Fibroblast of skin of back (primary cell): ENCODE measurements around the gene DCLK1.
A peak's percentile ranks its signal among the peaks of the same experiment; 100 is the strongest.

ENCODE experiments used
- DNase-seq: peaks from one replicate; pipeline ENCODE4 v3.0.0-alpha.2; 2013

The DCLK1 gene

GRCh38 chr13:35936246-35936978, 194.8 kb downstream of the DCLK1 start:
- DNase-seq = no peak

- no peak for DNase-seq
These were observed 200.2 kb downstream of the DCLK1 start for GRCh38 chr13:35930665-35931631.

GRCh38 chr13:35927567-35928021, 203.6 kb downstream of the DCLK1 start:
- DNase-seq = peak; percentile 50

GRCh38 chr13:35926859-35927530, 204.2 kb downstream of the DCLK1 start:
- DNase-seq = peak; percentile 43

- peak; percentile 25 for DNase-seq
These were observed 205.5 kb downstream of the DCLK1 start for GRCh38 chr13:35925669-35926068.

GRCh38 chr13:35923347-35923746, 207.8 kb downstream of the DCLK1 start:
- DNase-seq = peak; percentile 95

GRCh38 chr13:35920816-35921215, 210.4 kb downstream of the DCLK1 start:
- no peak for DNase-seq

- peak; percentile 81 for DNase-seq
These were observed 213.1 kb downstream of the DCLK1 start for GRCh38 chr13:35917942-35918645.

GRCh38 chr13:35917252-35917941, 213.8 kb downstream of the DCLK1 start:
- DNase-seq = peak; percentile 6

- DNase-seq = no peak
These were observed 215.0 kb downstream of the DCLK1 start for GRCh38 chr13:35916146-35916545.

GRCh38 chr13:35914662-35915061, 216.5 kb downstream of the DCLK1 start:
- DNase-seq = no peak

- DNase-seq = no peak
These were observed 218.3 kb downstream of the DCLK1 start for GRCh38 chr13:35912841-35913240.

- DNase-seq = no peak
These were observed 221.2 kb downstream of the DCLK1 start for GRCh38 chr13:35909837-35910540.

- no peak for DNase-seq
These were observed 222.1 kb downstream of the DCLK1 start for GRCh38 chr13:35909091-35909490.

GRCh38 chr13:35908226-35908625, 223.0 kb downstream of the DCLK1 start:
- no peak for DNase-seq

GRCh38 chr13:35906636-35907035, 224.5 kb downstream of the DCLK1 start:
- DNase-seq = no peak

- no peak for DNase-seq
These were observed 228.1 kb downstream of the DCLK1 start for GRCh38 chr13:35903075-35903474.

GRCh38 chr13:35898041-35898440, 233.1 kb downstream of the DCLK1 start:
- no peak for DNase-seq

GRCh38 chr13:35894636-35895035, 236.5 kb downstream of the DCLK1 start:
- DNase-seq = no peak

- DNase-seq = no peak
These were observed 238.1 kb downstream of the DCLK1 start for GRCh38 chr13:35892837-35893814.
